Measurements from ENCODE around the gene CFAP61.

The CFAP61 gene

DNA sequence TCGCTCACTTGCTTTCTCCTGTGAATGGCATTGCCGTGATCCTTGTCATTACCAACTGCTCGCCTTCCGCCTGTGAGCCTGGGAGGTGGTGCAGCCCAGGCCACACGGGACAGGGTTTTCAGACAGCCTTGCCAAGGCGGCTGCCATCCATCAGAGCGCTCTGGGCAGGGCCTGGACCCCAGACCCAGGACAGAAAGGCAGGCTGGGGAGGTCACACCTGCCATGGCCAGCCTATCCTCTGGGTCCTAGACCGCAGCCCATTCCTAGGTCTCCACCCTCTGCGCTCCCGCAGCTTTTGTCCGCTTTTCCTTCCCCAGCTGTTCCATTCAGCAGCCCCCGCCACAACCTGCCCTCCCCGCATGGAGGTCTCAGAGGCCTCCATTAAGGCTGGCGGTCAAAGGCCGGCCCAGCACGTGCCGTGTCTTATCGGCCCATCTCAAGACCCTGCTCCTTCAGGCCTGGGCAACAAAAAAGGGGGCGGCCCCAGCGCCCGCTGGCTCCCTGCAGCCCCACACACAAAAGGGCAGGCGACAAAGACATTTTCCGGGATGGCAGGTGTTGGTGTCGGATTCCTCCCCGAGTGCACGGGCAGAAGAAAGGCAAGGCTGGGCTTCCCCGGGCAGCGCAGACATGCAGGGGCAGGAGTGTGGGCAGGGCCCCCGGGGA, 343.7 kb downstream of the CFAP61 start:
- TF ChIP-seq, protein P1, sequence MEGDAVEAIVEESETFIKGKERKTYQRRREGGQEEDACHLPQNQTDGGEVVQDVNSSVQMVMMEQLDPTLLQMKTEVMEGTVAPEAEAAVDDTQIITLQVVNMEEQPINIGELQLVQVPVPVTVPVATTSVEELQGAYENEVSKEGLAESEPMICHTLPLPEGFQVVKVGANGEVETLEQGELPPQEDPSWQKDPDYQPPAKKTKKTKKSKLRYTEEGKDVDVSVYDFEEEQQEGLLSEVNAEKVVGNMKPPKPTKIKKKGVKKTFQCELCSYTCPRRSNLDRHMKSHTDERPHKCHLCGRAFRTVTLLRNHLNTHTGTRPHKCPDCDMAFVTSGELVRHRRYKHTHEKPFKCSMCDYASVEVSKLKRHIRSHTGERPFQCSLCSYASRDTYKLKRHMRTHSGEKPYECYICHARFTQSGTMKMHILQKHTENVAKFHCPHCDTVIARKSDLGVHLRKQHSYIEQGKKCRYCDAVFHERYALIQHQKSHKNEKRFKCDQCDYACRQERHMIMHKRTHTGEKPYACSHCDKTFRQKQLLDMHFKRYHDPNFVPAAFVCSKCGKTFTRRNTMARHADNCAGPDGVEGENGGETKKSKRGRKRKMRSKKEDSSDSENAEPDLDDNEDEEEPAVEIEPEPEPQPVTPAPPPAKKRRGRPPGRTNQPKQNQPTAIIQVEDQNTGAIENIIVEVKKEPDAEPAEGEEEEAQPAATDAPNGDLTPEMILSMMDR (IDR thresholded peaks at IDR 0.05; ENCODE audit: low read depth, low read length): no peak
- no peak for DNase-seq (ENCODE audit: low read depth, low spot score)
- in situ Hi-C loops (cut with HindIII; ENCODE audit: low sequenced_read_pairs): no loop called here
- no peak overlapping the region for H3K4me3 ChIP-seq (ENCODE audit: low read depth, low read length)

GRCh38 chr20:20396794-20397193, 344.5 kb downstream of the CFAP61 start:
- in situ Hi-C loops (cut with HindIII; ENCODE audit: low sequenced_read_pairs): no loop called here
- no peak for DNase-seq (ENCODE audit: low read depth, low spot score)
- H3K4me3 ChIP-seq (ENCODE audit: low read depth, low read length): no peak overlapping the region
- TF ChIP-seq, protein P1 (IDR thresholded peaks at IDR 0.05; ENCODE audit: low read depth, low read length): no peak

DNA sequence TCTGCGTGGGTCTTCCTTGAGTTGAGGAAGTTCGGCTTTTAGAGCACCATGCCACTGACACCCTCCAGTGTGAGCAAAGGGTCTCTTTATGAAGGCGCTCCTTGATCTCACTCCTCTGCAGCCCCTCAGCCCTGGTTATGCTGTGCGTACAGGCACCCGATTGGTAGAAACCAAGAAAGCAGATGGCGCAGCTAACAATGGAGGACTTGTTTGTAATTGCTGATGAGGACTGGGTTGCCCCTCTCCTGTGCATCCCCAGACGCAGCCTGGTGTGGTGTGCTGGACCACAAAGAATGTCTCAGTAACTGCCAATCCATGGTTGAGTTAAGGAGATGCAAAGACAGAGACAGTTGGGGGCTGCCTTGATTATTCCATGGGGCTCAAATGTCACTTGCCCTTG, 345.8 kb downstream of the CFAP61 start:
- TF ChIP-seq, protein P1 (IDR thresholded peaks at IDR 0.05; ENCODE audit: low read depth, low read length): no peak
- H3K4me3 ChIP-seq (ENCODE audit: low read depth, low read length): no peak overlapping the region
- in situ Hi-C loops (cut with HindIII; ENCODE audit: low sequenced_read_pairs): no loop called here
- DNase-seq (ENCODE audit: low read depth, low spot score): no peak

DNA sequence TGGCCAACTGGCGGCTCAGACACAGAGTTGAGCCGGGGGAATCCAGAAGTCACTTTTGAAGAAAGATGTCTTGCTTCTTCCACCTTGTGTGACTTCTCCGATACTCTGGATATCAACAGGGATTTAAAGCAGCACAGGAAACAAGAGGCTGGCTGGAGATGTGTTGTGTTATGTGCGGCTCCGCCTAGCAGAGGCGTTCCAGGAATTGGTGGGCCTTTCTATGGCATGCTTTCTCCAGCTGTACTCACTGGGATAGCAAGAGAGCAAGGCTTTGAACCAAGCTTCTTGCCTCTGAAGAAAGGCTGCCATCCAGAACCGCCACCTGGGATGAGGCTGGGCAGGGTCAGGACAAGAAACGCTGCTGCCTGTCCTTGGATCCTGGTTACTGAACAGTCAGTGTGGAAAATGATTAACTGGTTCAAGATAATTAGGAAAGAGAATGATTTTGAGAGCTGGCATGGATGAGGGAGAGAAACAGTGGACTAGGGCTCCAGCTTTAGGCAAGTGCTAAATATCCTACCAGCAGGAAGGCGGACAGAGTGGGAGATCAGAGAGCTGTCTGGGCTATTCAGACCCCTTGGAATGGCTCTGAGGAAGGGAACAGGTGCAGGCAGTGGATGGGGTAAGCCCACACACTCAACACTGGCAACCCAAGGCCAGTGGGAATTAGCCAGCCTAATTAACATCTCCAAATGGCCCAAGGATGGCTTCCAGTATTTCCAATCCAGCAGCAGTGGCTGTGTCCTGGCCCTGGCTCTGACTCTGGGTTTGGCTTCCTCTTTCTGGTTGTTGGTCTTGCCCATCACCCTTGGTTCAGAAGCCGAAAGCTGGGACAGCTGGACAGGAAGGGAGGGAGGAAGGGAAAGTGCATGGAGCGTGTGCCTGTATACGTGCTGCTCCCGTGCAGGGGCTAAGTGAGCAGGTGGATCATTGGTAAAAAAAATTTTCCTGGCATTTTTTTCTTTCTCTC, 347.5 kb downstream of the CFAP61 start:
- in situ Hi-C loops (cut with HindIII; ENCODE audit: low sequenced_read_pairs): no loop called here
- H3K4me3 ChIP-seq (ENCODE audit: low read depth, low read length): no peak overlapping the region
- DNase-seq (ENCODE audit: low read depth, low spot score): no peak
- TF ChIP-seq, protein P1 (IDR thresholded peaks at IDR 0.05; ENCODE audit: low read depth, low read length): no peak

DNA sequence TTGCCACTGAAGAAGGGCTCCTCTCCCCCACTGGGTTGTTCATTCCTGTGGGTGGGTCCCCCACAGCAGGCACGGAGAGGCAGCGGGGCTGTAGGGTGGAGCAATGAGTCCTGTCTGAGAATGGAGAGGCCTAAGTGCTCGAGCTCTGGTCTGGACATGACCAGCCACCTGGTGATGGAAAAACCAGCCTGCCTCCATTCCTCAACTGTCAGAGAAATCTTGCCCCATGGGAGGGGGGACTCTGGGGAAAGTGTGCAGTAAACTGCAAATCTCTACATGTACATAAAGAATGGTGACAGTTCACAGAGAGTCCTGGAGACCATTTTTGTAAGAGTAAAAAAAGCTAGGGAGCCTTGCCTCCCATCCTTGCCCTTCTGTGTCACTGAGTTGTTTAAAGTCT, 349.7 kb downstream of the CFAP61 start:
- in situ Hi-C loops (cut with HindIII; ENCODE audit: low sequenced_read_pairs): no loop called here
- TF ChIP-seq, protein P1 (IDR thresholded peaks at IDR 0.05; ENCODE audit: low read depth, low read length): no peak

DNA sequence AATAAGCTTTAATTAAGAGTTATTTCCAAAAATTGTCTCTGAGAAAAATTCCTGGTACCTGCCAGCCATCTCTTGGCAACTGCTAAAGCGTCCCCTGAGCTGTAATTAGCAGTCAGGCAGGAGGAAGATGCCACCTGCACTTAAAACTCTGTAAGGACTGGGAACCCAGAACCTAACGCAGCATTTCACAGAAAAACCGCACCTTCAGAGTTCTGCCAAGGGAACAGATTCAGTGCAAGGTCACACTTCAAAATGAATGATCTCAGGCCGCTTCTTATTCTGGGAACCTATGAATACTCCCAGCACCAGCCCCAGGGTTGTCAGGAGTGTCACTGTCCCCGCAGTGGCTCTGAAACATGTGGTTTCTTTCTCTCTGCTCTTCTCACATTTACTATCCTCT, 352.3 kb downstream of the CFAP61 start:
- in situ Hi-C loops (cut with HindIII; ENCODE audit: low sequenced_read_pairs): no loop called here

More for the DNA sequence above, 349.7 kb downstream of the CFAP61 start:
- no peak overlapping the region for H3K4me3 ChIP-seq (ENCODE audit: low read depth, low read length)
- no peak for DNase-seq (ENCODE audit: low read depth, low spot score)

More for the DNA sequence above, 352.3 kb downstream of the CFAP61 start:
- TF ChIP-seq, protein P1 (IDR thresholded peaks at IDR 0.05; ENCODE audit: low read depth, low read length): no peak
- no peak overlapping the region for H3K4me3 ChIP-seq (ENCODE audit: low read depth, low read length)
- DNase-seq (ENCODE audit: low read depth, low spot score): no peak

All from astrocyte of the spinal cord (primary cell).